ENCODE data around the gene DVL3.
"Not testable (repeated sequence)": the region's sequence is repeated elsewhere in the genome, so short reads cannot be mapped to it uniquely, and the experiment has no call there.

Gene DVL3

GRCh38 chr3:184135911-184136260 is 19.3 kb upstream of the DVL3 start:
- Histone ChIP-seq H3K4me2 (ENCODE audit: low read length) (peak overlapping the region; percentile 91), H3K9ac (ENCODE audit: low read depth, low read length) (peak overlapping the region; percentile 91), H3K4me1 (ENCODE audit: control insufficient read depth, insufficient read depth, low read length) (peaks cover 15% of the 10 kb centered on the region), H3K4me3 (ENCODE audit: low read length) (peak overlapping the region; percentile 92), H3K36me3 (ENCODE audit: insufficient read depth, low read length) (peaks cover 20% of the 10 kb centered on the region), H3K27me3 (ENCODE audit: control insufficient read depth, insufficient read depth, low read length) (no peaks in the 10 kb centered on the region), H3K9me3 (replicated peaks; ENCODE audit: low read length) (no peaks in the 10 kb centered on the region)

GRCh38 chr3:184140436-184140835 is 14.7 kb upstream of the DVL3 start:
- Histone ChIP-seq H3K9ac (ENCODE audit: low read depth, low read length) (no peak overlapping the region), H3K4me1 (ENCODE audit: control insufficient read depth, insufficient read depth, low read length) (peaks cover 10% of the 10 kb centered on the region), H3K4me3 (ENCODE audit: low read length) (no peak overlapping the region), H3K27me3 (ENCODE audit: control insufficient read depth, insufficient read depth, low read length) (no peaks in the 10 kb centered on the region), H3K4me2 (ENCODE audit: low read length) (no peak overlapping the region), H3K9me3 (replicated peaks; ENCODE audit: low read length) (no peaks in the 10 kb centered on the region), H3K36me3 (ENCODE audit: insufficient read depth, low read length) (peaks cover 65% of the 10 kb centered on the region)

DNA sequence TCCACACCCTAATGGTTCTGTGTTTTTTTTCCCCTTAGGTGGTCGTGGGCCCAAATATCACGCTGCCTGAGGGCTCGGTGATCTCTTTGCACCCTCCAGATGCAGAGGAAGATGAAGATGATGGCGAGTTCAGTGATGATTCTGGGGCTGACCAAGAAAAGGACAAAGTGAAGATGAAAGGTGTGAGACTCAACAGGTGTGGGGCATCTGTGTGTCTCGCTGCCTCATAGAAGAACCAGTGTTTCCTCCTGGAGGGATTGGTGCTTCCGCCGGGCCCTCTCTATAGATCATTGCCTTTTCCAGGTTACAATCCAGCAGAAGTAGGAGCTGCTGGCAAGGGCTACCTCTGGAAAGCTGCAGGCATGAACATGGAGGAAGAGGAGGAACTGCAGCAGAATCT is 13.0 kb upstream of the DVL3 start:
- H3K9me3 ChIP-seq (replicated peaks; ENCODE audit: low read length), result no peaks in the 10 kb centered on the region
- no peaks in the 10 kb centered on the region for H3K27me3 ChIP-seq (ENCODE audit: control insufficient read depth, insufficient read depth, low read length)
- no peak overlapping the region for H3K4me2 ChIP-seq (ENCODE audit: low read length)
- peaks cover 68% of the 10 kb centered on the region for H3K36me3 ChIP-seq (ENCODE audit: insufficient read depth, low read length)
- H3K9ac ChIP-seq (ENCODE audit: low read depth, low read length), result no peak overlapping the region
- H3K4me1 ChIP-seq (ENCODE audit: control insufficient read depth, insufficient read depth, low read length), result no peaks in the 10 kb centered on the region
- H3K4me3 ChIP-seq (ENCODE audit: low read length), result no peak overlapping the region

DNA sequence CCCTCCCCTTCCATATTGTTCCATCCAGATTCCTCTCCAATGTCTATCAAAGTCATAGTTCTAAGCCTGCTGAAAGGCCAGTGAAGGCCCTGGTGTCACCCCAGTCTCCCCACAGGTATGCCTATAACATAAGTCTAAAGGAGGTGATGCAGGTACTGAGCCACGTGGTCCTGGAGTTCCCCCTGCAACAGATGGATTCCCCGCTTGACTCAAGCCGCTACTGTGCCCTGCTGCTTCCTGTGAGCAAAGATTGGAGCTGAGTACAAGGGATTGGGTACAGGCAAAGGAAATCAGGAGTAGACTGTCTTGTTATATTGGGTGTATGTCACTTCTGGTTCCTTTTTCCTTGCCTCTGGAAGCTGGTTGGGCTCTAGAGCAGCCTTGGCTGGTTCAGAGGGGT is 11.8 kb upstream of the DVL3 start:
- no peaks in the 10 kb centered on the region for H3K27me3 ChIP-seq (ENCODE audit: control insufficient read depth, insufficient read depth, low read length)
- H3K9ac ChIP-seq (ENCODE audit: low read depth, low read length), result no peak overlapping the region
- no peaks in the 10 kb centered on the region for H3K4me1 ChIP-seq (ENCODE audit: control insufficient read depth, insufficient read depth, low read length)
- peaks cover 60% of the 10 kb centered on the region for H3K36me3 ChIP-seq (ENCODE audit: insufficient read depth, low read length)
- H3K4me3 ChIP-seq (ENCODE audit: low read length), result no peak overlapping the region
- H3K9me3 ChIP-seq (replicated peaks; ENCODE audit: low read length), result no peaks in the 10 kb centered on the region
- H3K4me2 ChIP-seq (ENCODE audit: low read length), result no peak overlapping the region

GRCh38 chr3:184144505-184144904 is 10.7 kb upstream of the DVL3 start:
- no peaks in the 10 kb centered on the region for H3K27me3 ChIP-seq (ENCODE audit: control insufficient read depth, insufficient read depth, low read length)
- H3K9ac ChIP-seq (ENCODE audit: low read depth, low read length), result no peak overlapping the region
- no peaks in the 10 kb centered on the region for H3K9me3 ChIP-seq (replicated peaks; ENCODE audit: low read length)
- no peak overlapping the region for H3K4me2 ChIP-seq (ENCODE audit: low read length)
- H3K36me3 ChIP-seq (ENCODE audit: insufficient read depth, low read length), result peaks cover 60% of the 10 kb centered on the region
- H3K4me3 ChIP-seq (ENCODE audit: low read length), result no peak overlapping the region
- no peaks in the 10 kb centered on the region for H3K4me1 ChIP-seq (ENCODE audit: control insufficient read depth, insufficient read depth, low read length)

- Histone ChIP-seq H3K9me3 (replicated peaks; ENCODE audit: low read length) (no peaks in the 10 kb centered on the region), H3K4me2 (ENCODE audit: low read length) (no peak overlapping the region), H3K27me3 (ENCODE audit: control insufficient read depth, insufficient read depth, low read length) (no peaks in the 10 kb centered on the region), H3K4me1 (ENCODE audit: control insufficient read depth, insufficient read depth, low read length) (no peaks in the 10 kb centered on the region), H3K4me3 (ENCODE audit: low read length) (no peak overlapping the region), H3K36me3 (ENCODE audit: insufficient read depth, low read length) (peaks cover 57% of the 10 kb centered on the region), H3K9ac (ENCODE audit: low read depth, low read length) (no peak overlapping the region)
Measured at GRCh38 chr3:184145111-184145524, 10.1 kb upstream of the DVL3 start.

DNA sequence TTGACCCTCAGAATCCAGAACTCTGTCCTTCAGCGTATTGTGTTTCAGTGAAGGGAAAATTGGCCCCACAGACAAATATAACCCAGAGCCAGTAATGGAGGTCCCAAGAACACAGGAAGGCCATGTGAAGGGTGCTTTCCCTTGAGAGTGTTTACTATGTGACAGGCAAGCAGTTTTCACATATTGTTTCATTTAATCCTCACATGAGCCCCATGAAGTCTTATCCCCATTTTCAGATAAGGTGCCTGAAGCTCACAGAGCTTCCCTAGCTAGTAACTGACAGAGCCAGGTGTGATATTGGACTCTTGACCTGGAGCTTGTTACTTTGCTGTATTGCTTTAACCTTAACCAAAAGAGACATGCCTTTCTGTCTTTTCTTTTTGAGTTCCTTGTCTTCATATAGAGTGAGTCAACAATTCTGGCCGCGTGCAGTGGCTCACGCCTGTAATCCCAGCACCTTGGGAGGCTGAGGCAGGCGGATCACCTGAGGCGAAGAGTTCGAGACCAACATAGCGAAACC is 9.4 kb upstream of the DVL3 start:
- no peaks in the 10 kb centered on the region for H3K27me3 ChIP-seq (ENCODE audit: control insufficient read depth, insufficient read depth, low read length)
- no peaks in the 10 kb centered on the region for H3K4me1 ChIP-seq (ENCODE audit: control insufficient read depth, insufficient read depth, low read length)
- H3K4me3 ChIP-seq (ENCODE audit: low read length), result no peak overlapping the region
- no peaks in the 10 kb centered on the region for H3K9me3 ChIP-seq (replicated peaks; ENCODE audit: low read length)
- no peak overlapping the region for H3K4me2 ChIP-seq (ENCODE audit: low read length)
- peaks cover 50% of the 10 kb centered on the region for H3K36me3 ChIP-seq (ENCODE audit: insufficient read depth, low read length)
- H3K9ac ChIP-seq (ENCODE audit: low read depth, low read length), result no peak overlapping the region

GRCh38 chr3:184148076-184148475 is 7.1 kb upstream of the DVL3 start:
- H3K9ac ChIP-seq (ENCODE audit: low read depth, low read length), result no peak overlapping the region
- H3K4me1 ChIP-seq (ENCODE audit: control insufficient read depth, insufficient read depth, low read length), result no peaks in the 10 kb centered on the region
- H3K4me2 ChIP-seq (ENCODE audit: low read length), result no peak overlapping the region
- peaks cover 28% of the 10 kb centered on the region for H3K36me3 ChIP-seq (ENCODE audit: insufficient read depth, low read length)
- H3K27me3 ChIP-seq (ENCODE audit: control insufficient read depth, insufficient read depth, low read length), result no peaks in the 10 kb centered on the region
- no peaks in the 10 kb centered on the region for H3K9me3 ChIP-seq (replicated peaks; ENCODE audit: low read length)
- no peak overlapping the region for H3K4me3 ChIP-seq (ENCODE audit: low read length)

DNA sequence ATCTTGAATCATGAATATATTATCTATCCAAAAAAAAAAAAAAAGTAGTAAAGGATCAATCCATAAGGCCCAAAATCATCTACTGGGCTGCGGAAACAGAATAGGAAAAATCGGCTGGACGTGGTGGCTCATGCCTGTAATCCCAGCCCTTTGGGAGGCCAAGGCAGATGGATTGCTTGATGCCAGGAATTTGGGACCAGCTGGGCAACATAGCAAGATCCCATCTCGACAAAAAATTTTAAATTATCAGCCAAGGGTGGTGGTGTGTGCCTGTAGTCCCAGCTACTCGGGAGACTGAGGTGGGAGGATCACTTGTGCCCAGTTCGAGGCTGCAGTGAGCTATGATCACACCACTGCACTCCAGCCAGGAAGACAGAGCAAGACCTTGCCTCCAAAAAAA is 6.1 kb upstream of the DVL3 start:
- no peak overlapping the region for H3K9ac ChIP-seq (ENCODE audit: low read depth, low read length)
- no peak overlapping the region for H3K4me3 ChIP-seq (ENCODE audit: low read length)
- no peaks in the 10 kb centered on the region for H3K27me3 ChIP-seq (ENCODE audit: control insufficient read depth, insufficient read depth, low read length)
- H3K4me2 ChIP-seq (ENCODE audit: low read length), result no peak overlapping the region
- H3K36me3 ChIP-seq (ENCODE audit: insufficient read depth, low read length), result peaks cover 18% of the 10 kb centered on the region
- peaks cover 7% of the 10 kb centered on the region for H3K4me1 ChIP-seq (ENCODE audit: control insufficient read depth, insufficient read depth, low read length)
- H3K9me3 ChIP-seq (replicated peaks; ENCODE audit: low read length), result no peaks in the 10 kb centered on the region

GRCh38 chr3:184149770-184150169 is 5.4 kb upstream of the DVL3 start:
- H3K9ac ChIP-seq (ENCODE audit: low read depth, low read length); H3K9me3 ChIP-seq (replicated peaks; ENCODE audit: low read length); H3K4me2 ChIP-seq (ENCODE audit: low read length); H3K4me1 ChIP-seq (ENCODE audit: control insufficient read depth, insufficient read depth, low read length); H3K27me3 ChIP-seq (ENCODE audit: control insufficient read depth, insufficient read depth, low read length); H3K4me3 ChIP-seq (ENCODE audit: low read length): not testable (repeated sequence)
- H3K36me3 ChIP-seq (ENCODE audit: insufficient read depth, low read length), result peaks cover 11% of the 10 kb centered on the region

DNA sequence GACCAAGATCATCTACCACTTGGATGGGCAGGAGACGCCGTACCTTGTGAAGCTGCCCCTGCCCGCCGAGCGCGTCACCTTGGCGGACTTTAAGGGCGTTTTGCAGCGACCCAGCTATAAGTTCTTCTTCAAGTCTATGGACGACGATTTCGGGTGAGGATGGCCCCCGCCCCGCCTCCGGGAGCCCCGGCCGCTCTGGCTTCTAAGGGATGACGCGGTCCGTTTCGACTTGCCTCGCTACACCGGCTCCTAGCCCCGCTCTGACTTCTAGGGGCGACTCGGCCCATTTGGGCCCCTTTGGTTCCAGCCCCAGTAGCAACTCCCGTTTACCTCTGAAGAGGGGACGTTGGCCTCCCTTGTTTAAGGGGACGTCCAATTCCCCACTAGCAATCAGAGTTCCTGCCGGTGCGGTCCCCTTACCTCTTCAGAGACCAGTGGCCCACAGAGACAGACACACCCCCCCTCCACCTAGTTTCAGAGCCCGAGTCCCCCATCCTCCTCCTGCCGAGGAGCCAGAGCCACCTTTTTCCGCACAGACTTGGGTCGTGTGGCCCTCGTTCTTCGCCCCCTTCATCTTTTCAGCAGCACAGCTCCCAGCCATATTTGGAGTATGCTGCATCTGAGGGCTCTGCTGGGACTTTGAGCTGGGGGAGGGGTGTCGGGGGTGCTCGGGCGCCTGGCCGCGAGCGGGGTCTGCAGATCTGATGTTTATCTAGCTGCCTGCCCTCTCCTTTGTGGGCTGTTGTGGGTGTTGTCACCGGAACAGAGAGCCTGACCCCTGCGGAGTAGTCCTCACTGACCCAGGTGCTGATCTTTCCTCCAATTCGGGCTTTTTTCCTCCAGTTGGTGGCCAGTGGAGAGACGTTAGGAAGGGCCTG is 706 bp downstream of the DVL3 start:
- Histone ChIP-seq H3K4me3 (ENCODE audit: low read length) (peak overlapping the region; percentile 96), H3K9me3 (replicated peaks; ENCODE audit: low read length) (no peaks in the 10 kb centered on the region), H3K4me2 (ENCODE audit: low read length) (peak overlapping the region; percentile 96), H3K9ac (ENCODE audit: low read depth, low read length) (peak overlapping the region; percentile 91), H3K36me3 (ENCODE audit: insufficient read depth, low read length) (peaks cover 6% of the 10 kb centered on the region), H3K4me1 (ENCODE audit: control insufficient read depth, insufficient read depth, low read length) (peaks cover 36% of the 10 kb centered on the region), H3K27me3 (ENCODE audit: control insufficient read depth, insufficient read depth, low read length) (no peaks in the 10 kb centered on the region)

DNA sequence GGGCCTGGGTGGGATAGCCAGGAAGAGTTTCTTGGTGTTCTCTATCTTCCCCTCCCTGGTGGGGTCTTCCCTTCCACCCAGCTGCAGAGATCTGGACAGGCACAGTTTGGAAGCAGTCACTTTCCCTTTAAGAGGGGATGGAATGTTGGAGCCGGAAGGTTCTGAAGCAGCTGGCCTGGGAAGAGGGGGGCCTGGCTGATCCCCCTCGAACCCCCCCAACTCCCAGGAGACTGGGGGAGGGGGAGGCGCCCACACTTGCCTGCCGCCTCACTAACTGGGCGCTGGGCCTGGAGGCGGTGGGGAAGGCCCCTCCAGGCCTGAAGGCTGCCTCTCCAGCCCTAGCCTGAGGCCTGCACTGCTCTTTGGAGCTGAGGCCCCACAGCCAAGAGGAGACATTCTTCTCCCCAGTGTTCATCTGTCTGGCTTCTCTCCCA is 1.4 kb downstream of the DVL3 start:
- Histone ChIP-seq H3K9me3 (replicated peaks; ENCODE audit: low read length) (no peaks in the 10 kb centered on the region), H3K36me3 (ENCODE audit: insufficient read depth, low read length) (peaks cover 6% of the 10 kb centered on the region), H3K4me3 (ENCODE audit: low read length) (peak overlapping the region; percentile 96), H3K9ac (ENCODE audit: low read depth, low read length) (peak overlapping the region; percentile 91), H3K4me1 (ENCODE audit: control insufficient read depth, insufficient read depth, low read length) (peaks cover 42% of the 10 kb centered on the region), H3K4me2 (ENCODE audit: low read length) (peak overlapping the region; percentile 96), H3K27me3 (ENCODE audit: control insufficient read depth, insufficient read depth, low read length) (no peaks in the 10 kb centered on the region)

All from skeletal muscle satellite cell (primary cell).